Large intestine (tissue), 3 donors: ENCODE measurements around the gene RGS6. TPM values are rescaled to one million over a fixed set of nuclear protein-coding genes. Genes with fewer than 3 reads are reported as not detected.

Source experiments
- DNase-seq, 2 donors: peaks; one replicate each; pipeline versions ENCODE4 v3.0.0 to v3.0.0-alpha.2; 2013
- H3K27ac ChIP-seq: one replicate; pipeline ENCODE4 v1.5.1; 2013; ENCODE audit warnings: low read length
- H3K27me3 ChIP-seq: 2 replicates; pipeline ENCODE4 v1.6.1; 2013; ENCODE audit warnings: low read length; ENCODE audit not compliant: control insufficient read depth, insufficient read depth
- H3K36me3 ChIP-seq: 2 replicates; pipeline ENCODE4 v1.6.1; 2013; ENCODE audit warnings: low read length; ENCODE audit not compliant: control insufficient read depth, insufficient read depth
- H3K4me1 ChIP-seq: one replicate; pipeline ENCODE4 v1.6.1; 2013; ENCODE audit warnings: low read length; ENCODE audit not compliant: control insufficient read depth, insufficient read depth
- H3K4me3 ChIP-seq: one replicate; pipeline ENCODE4 v1.5.1; 2013; ENCODE audit warnings: low read length
- H3K9me3 ChIP-seq: one replicate; pipeline ENCODE4 v1.6.1; 2013; ENCODE audit warnings: mild to moderate bottlenecking, low read depth, low read length, moderate library complexity; ENCODE audit not compliant: control insufficient read depth
- WGBS: methylation state at CpG from one replicate; pipeline ENCODE4 v1.1.5; 2013; ENCODE audit warnings: low lambda C conversion rate; ENCODE audit not compliant: insufficient coverage; 5-methylcytosine and 5-hydroxymethylcytosine counted together
- polyA plus RNA-seq: library from polyadenylated mRNA; unstranded; fragments of 120-200 nt; gene quantifications from one replicate; pipeline ENCODE4 v1.2.1, GENCODE V29; 2013

The RGS6 gene
- polyA plus RNA-seq, 1 donor: 2.7 TPM

GRCh38 chr14:72040528-72040927, 108.3 kb downstream of the RGS6 start:
- H3K27ac ChIP-seq: no peak overlapping the region
- no peaks in the 10 kb centered on the region for H3K36me3 ChIP-seq
- DNase-seq: no peak
- H3K4me3 ChIP-seq: no peak overlapping the region
- H3K4me1 ChIP-seq: no peaks in the 10 kb centered on the region
- H3K9me3 ChIP-seq: peaks cover 5% of the 10 kb centered on the region
- H3K27me3 ChIP-seq: no peaks in the 10 kb centered on the region

GRCh38 chr14:72045271-72045670, 113.0 kb downstream of the RGS6 start:
- H3K4me3 ChIP-seq: no peak overlapping the region
- H3K4me1 ChIP-seq: no peaks in the 10 kb centered on the region
- H3K9me3 ChIP-seq: peaks cover 5% of the 10 kb centered on the region
- H3K36me3 ChIP-seq: no peaks in the 10 kb centered on the region
- DNase-seq: no peak
- WGBS: 40% methylated on average over 1 of the region's 2 CpGs
- no peak overlapping the region for H3K27ac ChIP-seq
- no peaks in the 10 kb centered on the region for H3K27me3 ChIP-seq

- H3K4me1 ChIP-seq: no peaks in the 10 kb centered on the region
- H3K9me3 ChIP-seq: no peaks in the 10 kb centered on the region
- WGBS: no CpG with 5 or more reads among the region's 7 CpGs
- DNase-seq: no peak
- no peaks in the 10 kb centered on the region for H3K27me3 ChIP-seq
- no peaks in the 10 kb centered on the region for H3K36me3 ChIP-seq
- no peak overlapping the region for H3K4me3 ChIP-seq
- no peak overlapping the region for H3K27ac ChIP-seq
These were observed 113.7 kb downstream of the RGS6 start for GRCh38 chr14:72045885-72046284.

- Histone ChIP-seq H3K4me1 (no peaks in the 10 kb centered on the region), H3K9me3 (no peaks in the 10 kb centered on the region), H3K27ac (no peak overlapping the region), H3K4me3 (no peak overlapping the region), H3K27me3 (no peaks in the 10 kb centered on the region), H3K36me3 (no peaks in the 10 kb centered on the region)
- WGBS: no CpG with 5 or more reads among the region's 1 CpG
- no peak for DNase-seq
These were observed 117.2 kb downstream of the RGS6 start for GRCh38 chr14:72049462-72049861.

- no CpG with 5 or more reads among the region's 2 CpGs for WGBS
- DNase-seq: no peak
These were observed 120.1 kb downstream of the RGS6 start for GRCh38 chr14:72052356-72052755.

GRCh38 chr14:72053651-72054050, 121.4 kb downstream of the RGS6 start:
- Histone ChIP-seq H3K27ac (no peak overlapping the region), H3K36me3 (no peaks in the 10 kb centered on the region), H3K4me1 (no peaks in the 10 kb centered on the region), H3K4me3 (no peak overlapping the region), H3K27me3 (no peaks in the 10 kb centered on the region), H3K9me3 (no peaks in the 10 kb centered on the region)
- no peak for DNase-seq
- WGBS: 100% methylated on average over 1 of the region's 3 CpGs

More at GRCh38 chr14:72052356-72052755, 120.1 kb downstream of the RGS6 start:
- Histone ChIP-seq H3K36me3 (no peaks in the 10 kb centered on the region), H3K27me3 (no peaks in the 10 kb centered on the region), H3K9me3 (no peaks in the 10 kb centered on the region), H3K4me1 (no peaks in the 10 kb centered on the region), H3K27ac (no peak overlapping the region), H3K4me3 (no peak overlapping the region)

- Histone ChIP-seq H3K27ac (no peak overlapping the region), H3K9me3 (no peaks in the 10 kb centered on the region), H3K27me3 (no peaks in the 10 kb centered on the region), H3K4me3 (no peak overlapping the region), H3K4me1 (no peaks in the 10 kb centered on the region), H3K36me3 (no peaks in the 10 kb centered on the region)
- no peak for DNase-seq
- 92% methylated on average over 2 of the region's 4 CpGs for WGBS
These were observed 122.7 kb downstream of the RGS6 start for GRCh38 chr14:72054911-72055310.

GRCh38 chr14:72057701-72058285, 125.6 kb downstream of the RGS6 start:
- WGBS: no CpG with 5 or more reads among the region's 4 CpGs
- Histone ChIP-seq H3K4me1 (no peaks in the 10 kb centered on the region), H3K4me3 (no peak overlapping the region), H3K27me3 (no peaks in the 10 kb centered on the region), H3K9me3 (no peaks in the 10 kb centered on the region), H3K36me3 (no peaks in the 10 kb centered on the region), H3K27ac (no peak overlapping the region)
- DNase-seq: no peak

- Histone ChIP-seq H3K4me1 (no peaks in the 10 kb centered on the region), H3K4me3 (no peak overlapping the region), H3K9me3 (no peaks in the 10 kb centered on the region), H3K27ac (no peak overlapping the region), H3K36me3 (no peaks in the 10 kb centered on the region), H3K27me3 (no peaks in the 10 kb centered on the region)
- WGBS: 33% methylated on average over 2 of the region's 3 CpGs
- no peak for DNase-seq
These were observed 128.2 kb downstream of the RGS6 start for GRCh38 chr14:72060460-72060859.

- WGBS: 80% methylated on average over 1 of the region's 1 CpG
- Histone ChIP-seq H3K4me3 (no peak overlapping the region), H3K27me3 (no peaks in the 10 kb centered on the region), H3K4me1 (no peaks in the 10 kb centered on the region), H3K27ac (no peak overlapping the region), H3K9me3 (no peaks in the 10 kb centered on the region), H3K36me3 (no peaks in the 10 kb centered on the region)
- no peak for DNase-seq
These were observed 128.7 kb downstream of the RGS6 start for GRCh38 chr14:72060917-72061316.

GRCh38 chr14:72061718-72062117, 129.5 kb downstream of the RGS6 start:
- 86% methylated on average over 1 of the region's 1 CpG for WGBS
- Histone ChIP-seq H3K36me3 (no peaks in the 10 kb centered on the region), H3K4me3 (no peak overlapping the region), H3K9me3 (no peaks in the 10 kb centered on the region), H3K27me3 (no peaks in the 10 kb centered on the region), H3K4me1 (no peaks in the 10 kb centered on the region), H3K27ac (no peak overlapping the region)
- DNase-seq: no peak
